Regular cardiac myocyte (primary cell): ENCODE measurements around the gene SH3TC1. TPM values are rescaled to one million over a fixed set of nuclear protein-coding genes. Genes with fewer than 3 reads are reported as not detected.

ENCODE experiments used
- total RNA-seq: library from RNA; depleted of rRNA; stranded (reverse); fragments of >200 nt; gene quantifications from 2 replicates; pipeline ENCODE4 v1.2.3, GENCODE V29; 2014

SH3TC1 gene
- total RNA-seq = 17.8 and 18.0 TPM in 2 replicates

GRCh38 chr4:8198906-8199593 is at the start of gene SH3TC1:
Gene SH3TC1, plus strand, starts transcription at chr4:8199290. Its CDS starts 5,905 bp downstream, at chr4:8205195.

GRCh38 chr4:8158710-8159536 is 40.2 kb upstream of the SH3TC1 start, which contains the start of gene ABLIM2:
Gene ABLIM2, minus strand, starts transcription at chr4:8158813. Its CDS starts 124 bp downstream, at chr4:8158689.

GRCh38 chr4:8269535-8270417 is 70.7 kb downstream of the SH3TC1 start, which contains the start of gene HTRA3:
Gene HTRA3, plus strand, starts transcription at chr4:8269754. Its CDS starts 215 bp downstream, at chr4:8269969.

Other genes starting within 250 kb of the SH3TC1 start
- 0.56 and 1.5 TPM in 2 replicates for gene ABLIM2, start 40.5 kb upstream of the SH3TC1 start, total RNA-seq
- 0.58 and 1.1 TPM in 2 replicates for gene HTRA3, start 70.5 kb downstream of the SH3TC1 start, total RNA-seq
- 20.3 and 24.0 TPM in 2 replicates for gene ACOX3, start 241.4 kb downstream of the SH3TC1 start, total RNA-seq
- 11.1 and 17.2 TPM in 2 replicates for gene TRMT44, start 241.5 kb downstream of the SH3TC1 start, total RNA-seq